Adrenal gland (tissue), 12 donors: Measurements from ENCODE around the gene PTPRN2. TPM values are rescaled to one million over a fixed set of nuclear protein-coding genes. Genes with fewer than 3 reads are reported as not detected.

Experiments used
- DNase-seq, 7 donors: peaks; one replicate each; pipeline ENCODE4 v3.0.0-alpha.2; 2019 to 2020
- H3K27ac ChIP-seq, 5 donors: fragments of 200-600 bp; sonication (generic) in 4 of 5; 1 replicate in 3 of 5; 2 replicates in 2 of 5; pipeline versions ENCODE4 v1.5.1 to v1.8.0; 2016 to 2020; ENCODE audit warnings: mild to moderate bottlenecking in 1 of 5
- H3K27me3 ChIP-seq: fragments of 200-600 bp; 2 replicates; pipeline ENCODE4 v1.8.0; 2021
- H3K36me3 ChIP-seq, 2 donors: fragments of 200-600 bp; replicated peaks in 1 of 2; 1 replicate in 1 of 2; 2 replicates in 1 of 2; pipeline versions ENCODE4 v1.5.1 to v1.8.0; 2018 to 2022
- H3K4me1 ChIP-seq, 2 donors: fragments of 200-600 bp; replicated peaks in 1 of 2; 1 replicate in 1 of 2; 2 replicates in 1 of 2; pipeline versions ENCODE4 v1.5.1 to v1.8.0; 2018 to 2021
- H3K4me3 ChIP-seq, 4 donors: fragments of 200-600 bp; sonication (generic) in 3 of 4; one replicate each; pipeline ENCODE4 v1.5.1; 2016 to 2018
- H3K9me3 ChIP-seq, 3 donors: fragments of 200-600 bp; sonication (generic) in 1 of 3; replicated peaks in 1 of 3; 1 replicate in 2 of 3; 2 replicates in 1 of 3; pipeline versions ENCODE4 v1.5.1 to v1.8.0; 2016 to 2021
- CTCF ChIP-seq, 6 experiments: fragments of 450-650 bp in 4 of 6; fragments of 200-600 bp in 2 of 6; sonication (generic) in 1 of 6; IDR thresholded peaks; 1 replicate in 5 of 6; 2 replicates in 1 of 6; pipeline versions ENCODE4 v1.5.1 to v1.8.0; 2016 to 2021; ENCODE audit warnings: antibody characterized with exemption in 6 of 6, mild to moderate bottlenecking in 2 of 6, moderate library complexity in 1 of 6
- POLR2A ChIP-seq, 2 donors: fragments of 450-650 bp; IDR thresholded peaks; one replicate each; pipeline ENCODE4 v1.6.1; 2017; ENCODE audit warnings: antibody characterized with exemption in 2 of 2, mild to moderate bottlenecking in 2 of 2, moderate library complexity in 1 of 2
- WGBS, 4 donors: extraction: QIAGEN DNeasy Blood & Tissue Kit in 2 of 4; methylation state at CpG; one replicate each; pipeline versions ENCODE4 v1.1.5 to v1.1.7; 2013 to 2017; 5-methylcytosine and 5-hydroxymethylcytosine counted together
- intact Hi-C, 2 donors: fragments of 100-400 bp; cut with DNase I; formaldehyde crosslinking; loops; one replicate each; pipeline versions ENCODE4 v1.14.1 to v1.15.0; 2022 to 2023
- polyA plus RNA-seq, 3 donors: library from polyadenylated mRNA; stranded (reverse); fragments of 200-250 nt in 2 of 3; fragments of 350-450 nt in 1 of 3; fragmentation: Illumina TruSeq in 1 of 3; extraction: RNeasy Lipid Tissue Mini Kit (QIAGEN cat#74804) in 1 of 3; gene quantifications; one replicate each; pipeline ENCODE4 v1.2.3, GENCODE V29; 2013 to 2014
- total RNA-seq, 9 donors: library from RNA; depleted of rRNA in 4 of 9; stranded (reverse); fragments of >200 nt in 4 of 9; fragments of 120-200 nt in 1 of 9; fragmentation: NEBNext Ultra II Directional in 1 of 9; extraction: Animal tissue kit (Norgen Biotek cat#: 25700) in 1 of 9; gene quantifications; one replicate each; pipeline versions ENCODE4 v1.1.0 to v1.2.4, GENCODE V29; 2013 to 2023
- donor health status: healthy with polysubstance abuse.
- donor health status: Bipolar disorder and iron deficiency.
- donor health status: DM: yes; HTN: yes; CAD: no.
- donor health status: DM: no; HTN: no; CAD: no.
- donor health status: DM: no; HTN: no; CAD: no.
- donor health status: DM: yes; HTN: yes; CAD: no.

The PTPRN2 gene
- total and polyA plus RNA-seq, 12 donors, result 2.2 to 16.2 (median 3.4) TPM

GRCh38 chr7:158277219-158278141 lies 310.1 kb downstream of the PTPRN2 start:
- Histone ChIP-seq H3K4me3 (no peak overlapping the region), H3K27me3 (no peaks in the 10 kb centered on the region), H3K36me3 (no peaks in the 10 kb centered on the region), H3K9me3 (no peaks in the 10 kb centered on the region), H3K4me1 (no peaks in the 10 kb centered on the region), H3K27ac (no peak overlapping the region)
- 65 to 81% (median 73%) methylated on average over 15 to 29 of the region's 29 CpGs for WGBS, 4 donors
- TF ChIP-seq POLR2A (IDR thresholded peaks at IDR 0.05), result no peak
- TF ChIP-seq CTCF (IDR thresholded peaks at IDR 0.05), result no peak
- DNase-seq, result peak in 1 of 7 donors; percentile 2
- intact Hi-C loops, result no loop called here

GRCh38 chr7:158276414-158277218 lies 311.0 kb downstream of the PTPRN2 start:
- TF ChIP-seq POLR2A (IDR thresholded peaks at IDR 0.05) (no peak), CTCF (IDR thresholded peaks at IDR 0.05) (no peak)
- Histone ChIP-seq H3K4me3 (no peak overlapping the region), H3K9me3 (no peaks in the 10 kb centered on the region), H3K36me3 (no peaks in the 10 kb centered on the region), H3K27ac (no peak overlapping the region), H3K4me1 (no peaks in the 10 kb centered on the region), H3K27me3 (no peaks in the 10 kb centered on the region)
- peak in 1 of 7 donors; percentile 1 for DNase-seq
- intact Hi-C loops, result no loop called here
- WGBS, 4 donors, result 75 to 82% (median 80%) methylated on average over 17 to 34 of the region's 34 CpGs

- H3K4me3 ChIP-seq, result no peak overlapping the region
- no peaks in the 10 kb centered on the region for H3K27me3 ChIP-seq
- H3K9me3 ChIP-seq, result no peaks in the 10 kb centered on the region
- DNase-seq, result peak in 1 of 7 donors; percentile 3
- intact Hi-C loops, result no loop called here
- H3K36me3 ChIP-seq, result no peaks in the 10 kb centered on the region
- H3K4me1 ChIP-seq, result no peaks in the 10 kb centered on the region
- WGBS, 4 donors, result 69 to 89% (median 75%) methylated on average over 13 to 22 of the region's 22 CpGs
- TF ChIP-seq POLR2A (IDR thresholded peaks at IDR 0.05), result no peak
- no peak for TF ChIP-seq CTCF (IDR thresholded peaks at IDR 0.05)
- no peak overlapping the region for H3K27ac ChIP-seq
These were observed 311.8 kb downstream of the PTPRN2 start for GRCh38 chr7:158275711-158276413.

GRCh38 chr7:158274996-158275395 lies 312.6 kb downstream of the PTPRN2 start:
- intact Hi-C loops, result no loop called here
- peak in 1 of 7 donors; percentile 2 for DNase-seq
- TF ChIP-seq CTCF (IDR thresholded peaks at IDR 0.05) (no peak), POLR2A (IDR thresholded peaks at IDR 0.05) (no peak)
- Histone ChIP-seq H3K4me1 (no peaks in the 10 kb centered on the region), H3K27ac (no peak overlapping the region), H3K4me3 (no peak overlapping the region), H3K9me3 (no peaks in the 10 kb centered on the region), H3K36me3 (no peaks in the 10 kb centered on the region), H3K27me3 (no peaks in the 10 kb centered on the region)
- 65 to 76% (median 71%) methylated on average over 4 to 12 of the region's 12 CpGs for WGBS, 4 donors
